GM19193 (cell line): ENCODE measurements around the gene ISM1.

Experiments
- POLR2A ChIP-seq: IDR thresholded peaks from 4 replicates; pipeline ENCODE4 v1.6.1; 2011; ENCODE audit not compliant: insufficient read depth, insufficient read length; ENCODE audit errors: extremely low read depth

Gene ISM1

GRCh38 chr20:13331536-13331935 is 110.5 kb downstream of the ISM1 start:
- no peak for TF ChIP-seq POLR2A

GRCh38 chr20:13333036-13333435 is 112.0 kb downstream of the ISM1 start:
- TF ChIP-seq POLR2A, result no peak

- no peak for TF ChIP-seq POLR2A
These were observed 112.7 kb downstream of the ISM1 start for GRCh38 chr20:13333793-13334192.

- TF ChIP-seq POLR2A, result no peak
These were observed 115.4 kb downstream of the ISM1 start for GRCh38 chr20:13336308-13337089.

GRCh38 chr20:13337090-13337784 is 116.2 kb downstream of the ISM1 start:
- no peak for TF ChIP-seq POLR2A

- TF ChIP-seq POLR2A, result no peak
These were observed 117.1 kb downstream of the ISM1 start for GRCh38 chr20:13338097-13338661.

- no peak for TF ChIP-seq POLR2A
These were observed 117.9 kb downstream of the ISM1 start for GRCh38 chr20:13338999-13339411.

GRCh38 chr20:13340088-13340487 is 119.0 kb downstream of the ISM1 start:
- TF ChIP-seq POLR2A, result no peak

GRCh38 chr20:13341737-13342393 is 120.8 kb downstream of the ISM1 start:
- TF ChIP-seq POLR2A, result no peak

GRCh38 chr20:13342469-13343242 is 121.6 kb downstream of the ISM1 start:
- TF ChIP-seq POLR2A, result no peak

GRCh38 chr20:13344671-13345070 is 123.6 kb downstream of the ISM1 start:
- TF ChIP-seq POLR2A, result no peak

GRCh38 chr20:13348311-13349234 is 127.5 kb downstream of the ISM1 start:
- TF ChIP-seq POLR2A, result no peak

- no peak for TF ChIP-seq POLR2A
These were observed 128.1 kb downstream of the ISM1 start for GRCh38 chr20:13349235-13349604.
